Measurements from ENCODE around the gene ISY1.
"Not testable (repeated sequence)": the region's sequence is repeated elsewhere in the genome, so short reads cannot be mapped to it uniquely, and the experiment has no call there.

The ISY1 gene

GRCh38 chr3:129160891-129161859 lies at the start of gene ISY1:
TSS of gene ISY1 (minus strand) at chr3:129161063. CDS start at chr3:129160975, 88 bp downstream.
- DNase-seq = peak; percentile 93

GRCh38 chr3:129207479-129207878 lies 46.6 kb upstream of the ISY1 start:
- DNase-seq = no peak

GRCh38 chr3:129205109-129205832 lies 44.4 kb upstream of the ISY1 start:
- DNase-seq = no peak

GRCh38 chr3:129204473-129204872 lies 43.6 kb upstream of the ISY1 start:
- no peak for DNase-seq

- DNase-seq = no peak
Observed at GRCh38 chr3:129199366-129199765, 38.5 kb upstream of the ISY1 start.

GRCh38 chr3:129197321-129197720 lies 36.5 kb upstream of the ISY1 start:
- no peak for DNase-seq

- no peak for DNase-seq
Observed at GRCh38 chr3:129196601-129197000, 35.7 kb upstream of the ISY1 start.

GRCh38 chr3:129195731-129196256 lies 34.9 kb upstream of the ISY1 start:
- DNase-seq = no peak

- DNase-seq = not testable (repeated sequence)
Observed at GRCh38 chr3:129189793-129190192, 28.9 kb upstream of the ISY1 start.

GRCh38 chr3:129187857-129188256 lies 27.0 kb upstream of the ISY1 start:
- no peak for DNase-seq

GRCh38 chr3:129185783-129186182 lies 24.9 kb upstream of the ISY1 start:
- DNase-seq = no peak

- DNase-seq = not testable (repeated sequence)
Observed at GRCh38 chr3:129184784-129185542, 24.1 kb upstream of the ISY1 start.

GRCh38 chr3:129184396-129184657 lies 23.5 kb upstream of the ISY1 start:
- peak; percentile 39 for DNase-seq

- peak; percentile 93 for DNase-seq
Observed at GRCh38 chr3:129183569-129184395, 22.9 kb upstream of the ISY1 start, which contains the start of gene CNBP. TSS of gene CNBP (minus strand) at chr3:129183896. CDS start at chr3:129171757, 12,139 bp downstream.

GRCh38 chr3:129182390-129183185 lies 21.7 kb upstream of the ISY1 start:
- peak; percentile 56 for DNase-seq

- no peak for DNase-seq
Observed at GRCh38 chr3:129181819-129182218, 21.0 kb upstream of the ISY1 start.

GRCh38 chr3:129180461-129180860 lies 19.6 kb upstream of the ISY1 start:
- DNase-seq = no peak

GRCh38 chr3:129176051-129176450 lies 15.2 kb upstream of the ISY1 start:
- DNase-seq = no peak

- no peak for DNase-seq
Observed at GRCh38 chr3:129173725-129174124, 12.9 kb upstream of the ISY1 start.

- DNase-seq = no peak
Observed at GRCh38 chr3:129173206-129173605, 12.3 kb upstream of the ISY1 start.
